ENCODE data around the gene FBXL7.

The FBXL7 gene

DNA sequence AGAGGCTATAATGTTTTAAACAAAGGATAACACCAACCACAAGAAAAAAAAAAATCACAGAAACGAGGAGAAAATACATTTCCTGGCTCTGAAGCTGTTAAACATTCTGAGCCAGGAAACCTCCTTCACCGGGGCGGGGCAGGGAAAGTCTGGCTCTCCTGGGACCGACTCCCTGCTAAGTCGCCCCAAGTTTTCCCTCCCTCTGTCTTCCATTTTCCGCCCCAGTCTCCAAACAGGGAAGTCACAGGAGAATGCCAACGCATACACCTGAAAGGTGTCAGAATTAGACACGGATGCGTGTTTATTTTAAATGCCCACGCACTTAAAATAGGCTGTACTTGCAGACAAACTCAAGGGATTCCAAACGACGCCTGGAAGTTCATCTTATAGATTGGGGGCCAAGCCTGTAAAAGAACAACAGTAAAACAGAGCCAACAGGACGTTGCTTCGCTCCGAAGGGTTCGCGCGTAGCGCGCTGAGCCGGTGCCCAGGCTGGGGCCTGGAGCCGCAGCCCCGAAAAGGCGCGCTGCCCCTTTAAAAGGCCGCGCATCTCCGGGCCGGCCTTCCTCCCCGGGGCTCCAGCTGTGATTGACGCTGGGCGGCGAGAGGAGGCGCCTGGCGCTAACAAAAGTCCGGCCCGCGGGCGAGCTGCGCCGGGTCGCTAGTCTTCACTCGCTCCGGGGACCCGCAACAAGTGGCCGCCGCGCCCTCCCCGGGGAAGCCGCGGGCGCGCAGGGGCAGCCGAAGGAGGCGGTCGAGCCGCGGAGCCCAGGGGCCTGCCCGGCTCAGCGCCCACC is at the start of gene FBXL7:
Gene FBXL7, plus strand, starts transcription at position 653 of the 797 bp plus-strand sequence.
- peak; percentile 55 for DNase-seq

DNA sequence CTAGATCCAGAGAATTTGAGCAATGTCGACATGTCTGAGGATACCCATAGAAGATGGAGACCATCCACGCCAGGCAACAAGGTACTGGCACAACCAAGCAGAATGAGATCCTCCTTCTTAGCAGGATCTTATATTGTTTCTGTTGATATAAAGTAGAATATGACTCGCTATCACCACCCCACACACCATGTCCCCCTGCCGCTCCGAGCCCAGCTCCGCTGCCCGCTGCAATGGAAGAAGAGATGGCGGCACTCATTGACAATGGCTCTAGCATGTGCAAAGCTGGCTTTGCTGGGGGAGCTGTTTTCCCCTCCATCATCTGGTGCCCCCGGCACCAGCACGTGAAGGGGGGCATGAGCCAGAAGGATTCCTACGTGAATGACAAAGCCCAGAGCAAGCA is 49.5 kb upstream of the FBXL7 start:
- no peak for DNase-seq

DNA sequence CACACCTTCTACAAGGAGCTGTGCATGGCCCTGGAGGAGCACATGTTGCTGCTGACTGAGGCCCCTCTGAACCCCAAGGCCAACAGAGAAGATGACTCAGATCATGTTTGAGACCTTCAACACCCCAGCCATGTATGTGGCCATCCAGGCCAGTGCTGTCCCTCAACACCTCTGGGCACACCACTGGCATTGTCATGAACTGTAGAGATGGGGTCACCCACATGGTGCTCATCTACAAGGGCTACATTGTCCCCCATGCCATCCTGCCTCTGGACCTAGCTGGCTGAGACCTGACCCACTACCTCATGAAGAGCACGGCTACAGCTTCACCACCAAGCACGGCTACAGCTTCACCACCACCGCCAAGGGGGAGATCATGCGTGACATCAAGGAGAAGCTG is 49.0 kb upstream of the FBXL7 start:
- DNase-seq: no peak

DNA sequence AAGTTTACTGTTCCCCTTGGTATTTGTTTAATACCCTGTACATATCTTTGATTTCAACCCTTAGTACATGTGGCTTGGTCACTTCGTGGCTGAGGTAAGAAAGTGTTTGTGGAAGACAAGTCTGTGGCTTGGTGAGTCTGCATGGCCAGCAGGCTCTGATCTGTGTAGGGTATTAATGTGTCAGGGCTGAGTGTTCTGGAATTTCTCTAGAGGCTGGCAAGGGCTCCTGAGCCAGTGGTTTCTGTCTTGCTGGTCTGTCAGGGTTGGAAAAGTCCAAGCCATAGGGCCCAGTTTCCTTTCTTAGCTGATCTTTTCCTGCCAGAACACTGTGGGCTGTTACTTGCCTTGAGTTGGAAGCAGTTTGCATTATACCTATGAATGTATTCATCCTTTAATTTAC is 48.0 kb upstream of the FBXL7 start:
- DNase-seq: no peak

DNA sequence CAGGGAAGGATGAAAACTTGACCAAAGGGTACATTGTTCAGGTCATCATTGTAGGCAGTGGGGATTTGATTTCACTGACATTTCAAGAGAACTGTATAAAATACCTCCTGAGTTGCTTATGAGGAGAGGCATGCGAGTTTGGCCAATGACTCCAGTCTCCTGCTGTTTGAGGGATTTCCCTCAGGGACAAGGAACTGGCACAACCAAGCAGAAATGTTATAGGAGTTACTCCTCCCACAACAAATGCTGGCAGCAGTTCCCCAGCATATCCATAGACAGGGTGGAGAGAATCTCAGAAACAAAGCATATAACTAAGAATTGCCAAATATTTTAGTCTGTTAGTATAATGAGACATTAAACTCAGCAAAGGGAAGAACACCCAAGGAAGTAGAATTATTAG is 47.2 kb upstream of the FBXL7 start:
- no peak for DNase-seq

DNA sequence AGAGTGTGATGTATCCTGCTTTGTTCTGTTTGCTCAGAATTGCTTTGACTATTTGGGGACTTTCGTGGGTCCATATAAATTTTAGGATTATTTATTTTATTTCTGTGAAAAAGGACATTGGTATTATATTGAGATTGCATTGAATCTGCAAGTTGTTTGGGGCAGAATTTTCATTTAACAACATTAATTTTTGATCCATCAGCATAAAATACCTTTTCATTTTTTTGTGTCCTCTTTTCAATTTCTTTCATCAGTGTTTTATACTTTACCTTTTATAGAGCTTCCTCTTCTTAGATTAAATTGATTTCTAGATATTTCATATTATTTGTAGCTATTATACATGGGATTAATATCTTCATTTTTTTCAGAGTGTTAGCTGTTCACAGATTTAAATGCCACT is 40.8 kb upstream of the FBXL7 start:
- DNase-seq: no peak

DNA sequence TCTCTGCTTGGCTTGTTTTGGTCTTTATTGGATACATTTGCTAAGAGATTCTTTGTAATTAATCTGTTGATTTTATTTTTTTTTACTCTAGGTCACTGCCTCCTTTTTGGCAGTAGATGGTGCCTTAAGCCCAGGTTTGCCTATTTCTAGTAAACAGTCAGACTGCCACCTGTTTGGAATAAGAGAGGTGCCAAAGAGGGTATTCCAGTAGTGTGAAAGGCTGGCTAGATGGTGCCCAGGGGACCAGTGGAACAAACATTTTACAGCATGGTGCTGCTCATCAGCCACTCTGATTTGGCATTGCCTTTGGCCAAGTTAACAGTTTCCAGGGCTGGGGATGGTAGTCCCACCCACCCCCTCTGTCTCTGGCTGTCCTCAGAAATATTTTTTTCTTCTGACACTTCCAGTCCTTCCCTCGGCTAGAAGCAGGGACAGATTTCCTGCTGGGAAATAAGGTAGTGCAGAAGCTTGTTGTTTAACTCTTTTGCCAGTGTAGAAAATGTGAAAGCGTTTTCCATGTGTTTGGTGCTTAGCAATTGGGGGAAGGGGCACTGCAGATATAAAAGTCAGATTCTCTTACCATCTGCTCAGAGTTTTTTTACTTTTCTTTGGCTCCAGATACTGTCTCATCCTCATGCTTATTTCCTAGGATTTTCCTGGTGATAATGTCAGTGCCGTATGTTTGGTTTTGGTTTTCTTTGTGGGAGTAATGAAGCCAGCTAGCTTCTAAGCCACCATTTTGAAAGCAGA is 36.6 kb upstream of the FBXL7 start:
- DNase-seq: no peak

DNA sequence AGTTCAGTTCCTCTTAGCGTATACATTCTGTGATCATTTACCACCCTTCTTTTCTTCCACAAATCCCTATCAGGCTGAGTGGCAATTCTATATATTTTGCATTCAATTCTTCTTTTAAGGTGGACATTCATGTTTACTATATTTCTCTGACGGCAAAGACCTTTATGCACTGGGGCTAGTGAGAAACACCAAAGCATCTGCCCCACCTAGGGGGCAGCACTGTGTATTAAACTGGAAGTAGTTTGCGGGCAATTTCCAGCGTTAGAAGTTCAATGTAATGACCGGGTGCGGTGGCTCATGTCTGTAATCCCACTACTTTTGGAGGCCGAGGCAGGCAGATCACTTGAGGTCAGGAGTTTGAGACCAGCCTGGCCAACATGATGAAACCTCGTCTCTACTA is 27.9 kb upstream of the FBXL7 start:
- DNase-seq: no peak

DNA sequence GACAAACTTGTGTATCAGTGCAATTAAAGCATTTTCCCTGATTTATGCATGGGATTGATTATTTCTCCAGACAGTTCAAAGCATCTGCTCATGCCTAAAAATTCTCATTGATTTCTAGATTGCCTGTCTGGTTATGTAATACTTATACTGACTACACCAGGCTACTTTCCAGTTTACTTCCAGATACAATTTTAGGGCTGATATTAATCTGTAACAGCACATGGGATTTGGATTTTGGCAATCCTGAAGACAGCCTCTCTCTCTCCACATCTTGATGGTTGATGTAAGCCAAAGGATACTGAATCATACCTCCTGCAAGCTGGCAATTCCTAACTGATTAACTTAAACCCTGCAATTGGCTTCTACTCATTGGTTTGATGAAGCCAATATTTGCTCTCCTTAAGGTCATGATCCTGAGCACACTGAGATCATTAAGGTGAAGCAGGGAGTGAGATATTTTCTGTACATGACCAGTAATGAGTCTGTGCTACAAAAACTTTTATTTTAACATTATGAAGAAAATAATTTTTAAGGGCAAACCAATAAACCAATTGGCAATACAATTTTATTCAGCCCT is 25.7 kb upstream of the FBXL7 start:
- no peak for DNase-seq

DNA sequence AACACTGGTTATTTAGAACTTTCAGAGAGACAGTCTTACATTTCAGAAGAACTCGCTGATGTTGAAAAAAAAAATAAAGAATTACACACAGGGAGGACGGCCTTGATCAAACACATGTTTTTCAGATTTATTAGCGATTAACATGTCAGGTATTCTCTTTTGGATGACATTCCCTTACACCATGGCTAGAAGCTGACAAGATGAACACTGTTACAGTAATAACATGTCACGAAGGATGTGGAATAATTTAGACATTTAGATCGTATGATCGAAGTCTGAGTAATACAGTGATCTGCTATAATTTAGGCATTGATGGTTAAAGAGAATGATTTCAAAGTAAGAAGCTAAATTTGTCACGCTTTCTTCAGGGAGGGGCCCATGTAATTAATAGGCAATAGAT is 24.6 kb upstream of the FBXL7 start:
- DNase-seq: no peak

DNA sequence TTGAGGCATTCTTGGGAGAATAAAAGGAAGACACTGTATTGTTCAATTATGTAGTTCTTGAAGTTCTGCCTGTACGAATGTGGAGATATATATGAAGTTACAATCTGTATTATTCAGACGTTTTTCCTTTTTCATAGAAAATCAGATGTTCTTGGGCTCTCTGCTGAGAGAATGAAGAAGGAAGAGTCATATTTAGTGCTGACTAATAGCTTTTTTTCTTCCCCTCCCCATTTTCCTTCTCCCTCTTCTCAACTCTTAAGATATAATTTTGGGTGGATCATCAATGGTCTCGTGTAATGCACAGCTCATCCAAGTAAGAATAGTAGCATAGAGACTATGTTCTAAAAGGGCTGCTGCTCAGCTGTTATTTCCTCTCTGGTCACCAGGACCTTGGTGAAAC is 23.0 kb upstream of the FBXL7 start:
- no peak for DNase-seq

DNA sequence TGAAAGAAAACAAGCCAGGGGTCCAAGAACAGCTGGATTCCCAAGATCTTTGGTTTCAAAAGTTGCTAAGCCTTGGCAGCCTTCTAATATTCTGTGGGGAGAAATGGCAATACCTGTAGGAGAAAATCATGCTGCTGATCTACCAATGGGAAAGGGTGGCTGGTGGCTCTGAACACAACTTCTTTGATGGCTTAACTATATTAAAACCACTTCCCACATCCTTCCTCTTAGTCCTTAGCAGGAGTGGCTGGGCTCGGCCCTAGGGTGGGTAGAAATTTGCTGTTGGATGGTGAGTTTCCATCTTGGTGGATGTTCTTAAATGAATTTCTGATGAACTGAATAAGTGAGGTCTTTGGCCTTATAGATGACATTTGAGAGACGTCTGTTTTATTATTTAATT is 19.5 kb upstream of the FBXL7 start:
- DNase-seq: no peak

DNA sequence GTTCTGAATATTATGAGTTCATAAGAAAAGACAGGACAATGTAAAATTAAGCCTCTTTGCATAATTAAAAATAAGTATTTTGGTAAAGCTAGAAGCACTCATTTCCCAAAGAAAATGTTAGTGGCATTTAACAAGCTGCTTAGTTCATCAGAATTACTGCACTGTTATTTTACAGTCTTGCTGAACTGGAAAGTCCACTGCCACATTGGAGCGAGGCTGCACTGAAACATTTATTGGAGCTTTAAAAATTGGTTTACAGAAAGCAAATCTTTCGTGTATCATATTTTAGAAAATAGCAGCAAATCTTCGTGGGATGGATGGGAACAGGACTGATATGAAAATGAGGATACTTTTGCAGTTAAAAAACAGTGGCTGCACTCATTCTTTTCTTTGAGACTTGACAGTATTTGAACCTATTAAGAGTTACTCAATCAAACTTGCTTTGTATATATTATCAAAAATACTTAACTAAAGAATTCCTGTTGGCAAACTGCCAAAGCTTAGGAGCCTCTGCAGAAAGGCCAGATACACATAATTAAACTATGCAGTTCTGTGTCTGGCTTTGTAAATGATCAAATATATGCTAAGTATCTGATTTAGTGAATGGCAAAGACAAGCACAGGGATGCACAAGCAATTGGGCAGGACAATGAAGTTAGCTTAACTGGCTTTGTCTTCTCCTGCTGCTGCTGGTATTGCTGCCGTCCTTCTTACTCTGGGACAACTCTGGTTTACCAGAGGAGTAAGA is 16.5 kb upstream of the FBXL7 start:
- DNase-seq: no peak

DNA sequence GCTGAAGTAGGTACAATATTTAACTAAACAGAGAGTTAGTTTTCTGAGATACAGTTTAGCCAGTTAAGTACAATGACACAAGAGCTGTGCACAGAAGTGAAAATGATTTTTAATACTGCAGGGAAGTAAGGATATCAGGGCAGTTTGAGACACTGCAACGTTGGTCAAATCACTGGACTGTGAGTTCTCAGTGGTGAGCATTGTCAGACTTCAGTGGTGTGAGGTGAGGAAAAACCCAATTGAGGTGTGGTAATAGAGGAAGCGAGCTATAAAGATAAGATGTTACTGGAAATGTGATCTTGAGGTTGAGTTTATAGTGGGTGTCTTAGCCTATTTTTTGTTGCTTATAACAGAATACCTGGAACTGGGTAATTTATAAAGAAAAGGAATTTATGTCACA is 12.8 kb upstream of the FBXL7 start:
- DNase-seq: no peak

DNA sequence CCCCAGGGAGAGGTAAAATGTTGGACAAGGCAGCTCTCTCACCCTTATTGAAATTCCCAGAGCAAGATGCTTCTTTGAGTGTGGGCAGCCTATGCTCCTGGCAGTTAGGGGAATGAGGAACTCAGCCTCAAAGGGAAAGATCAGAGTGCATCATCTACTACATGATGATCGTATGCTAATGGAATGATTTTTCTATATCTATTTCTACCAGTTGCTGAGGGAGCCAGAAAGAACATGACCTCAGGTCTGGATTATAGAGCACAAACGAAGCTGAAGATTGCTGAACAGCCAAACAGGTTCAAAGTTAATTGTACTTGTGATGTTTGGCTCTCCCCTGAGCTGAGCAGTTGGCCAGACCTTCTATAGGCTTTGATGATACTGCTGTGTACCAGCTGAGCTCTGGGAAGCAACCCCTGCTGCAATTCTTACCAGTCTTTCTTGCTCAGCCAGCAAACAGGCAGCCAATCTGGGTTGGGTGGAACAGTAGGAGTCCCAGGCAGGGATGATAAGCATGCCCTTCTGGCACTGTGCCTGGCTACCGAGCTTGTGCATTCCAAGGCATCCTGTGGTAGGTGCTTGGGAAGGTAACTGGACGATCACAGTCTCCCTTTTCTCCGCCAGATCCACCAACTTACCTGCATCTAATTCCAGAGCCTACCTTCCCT is 10.3 kb upstream of the FBXL7 start:
- DNase-seq: no peak

DNA sequence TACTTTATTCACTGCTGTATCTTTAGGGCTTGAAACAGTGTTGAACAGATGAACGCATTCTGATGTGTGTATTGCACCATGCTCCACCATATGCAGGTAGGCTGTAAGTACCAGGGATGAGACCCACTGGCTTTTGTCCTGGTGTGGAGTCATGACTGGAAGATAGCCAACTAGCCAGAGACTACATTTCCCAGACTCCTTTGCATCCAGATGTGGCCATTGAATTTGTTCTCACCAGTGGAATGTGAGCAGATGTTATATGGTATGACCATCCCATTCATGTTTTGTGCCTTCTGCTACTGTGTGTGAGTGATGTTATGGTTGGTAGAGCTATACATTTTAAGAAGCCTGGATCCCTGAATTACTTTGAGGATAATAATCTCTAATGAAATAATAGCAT is 7.4 kb upstream of the FBXL7 start:
- DNase-seq: no peak

DNA sequence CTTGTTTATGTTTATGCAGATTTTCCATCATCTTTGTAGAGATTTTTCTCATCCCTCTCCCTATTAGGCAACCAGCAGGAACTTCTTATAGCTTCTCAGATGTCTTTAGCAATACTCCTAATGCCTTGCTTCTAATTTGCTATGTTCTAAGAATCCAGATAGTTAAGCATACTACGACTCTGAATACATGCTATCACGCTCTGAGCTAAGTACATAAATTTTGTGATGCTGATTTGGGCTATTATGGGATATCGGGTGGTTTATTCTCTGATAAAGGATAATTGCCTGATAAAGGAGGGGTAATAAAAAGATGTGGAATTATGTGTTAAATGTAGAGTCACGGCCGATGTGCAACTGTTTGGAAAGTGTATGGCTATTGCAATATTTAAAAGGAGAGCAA is 6.5 kb upstream of the FBXL7 start:
- DNase-seq: no peak

DNA sequence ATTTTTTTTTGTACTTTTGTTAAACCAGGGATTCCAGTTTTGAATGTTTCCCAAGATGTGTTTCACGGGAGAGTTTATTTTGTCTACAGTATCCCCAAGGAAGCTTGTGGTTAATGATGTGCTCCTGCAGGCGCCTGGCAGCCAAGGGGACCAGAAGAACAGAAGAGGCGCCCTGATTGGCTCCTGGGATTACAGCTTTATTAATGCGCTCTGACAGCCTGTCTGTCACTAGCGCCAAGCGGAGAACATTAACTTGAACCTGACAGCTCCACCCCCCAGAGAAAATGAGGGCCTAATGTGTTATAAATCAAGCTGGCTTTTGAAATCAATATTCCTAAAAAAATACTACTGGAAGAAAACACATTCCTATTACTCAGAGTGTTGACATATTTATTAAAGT is 5.0 kb upstream of the FBXL7 start:
- no peak for DNase-seq

DNA sequence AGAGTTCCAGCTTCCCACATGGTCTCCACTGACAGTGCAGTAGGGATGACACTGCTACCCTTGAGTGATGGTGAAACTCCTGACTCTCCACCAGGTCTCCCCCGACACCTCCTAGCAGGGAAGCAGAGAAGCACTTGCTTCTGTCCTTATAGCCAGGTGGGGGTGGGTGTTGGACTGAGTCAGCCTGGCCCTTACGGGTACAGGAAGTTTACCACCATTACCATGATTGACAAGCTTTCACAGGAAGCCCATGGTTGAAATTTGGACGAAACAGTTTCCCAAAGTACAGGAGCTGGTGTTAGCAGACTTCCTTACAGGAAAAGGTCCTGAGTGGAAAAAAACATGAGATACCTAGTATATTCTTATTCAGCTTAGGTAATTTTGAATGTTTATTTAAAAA is 3.1 kb upstream of the FBXL7 start:
- no peak for DNase-seq

DNA sequence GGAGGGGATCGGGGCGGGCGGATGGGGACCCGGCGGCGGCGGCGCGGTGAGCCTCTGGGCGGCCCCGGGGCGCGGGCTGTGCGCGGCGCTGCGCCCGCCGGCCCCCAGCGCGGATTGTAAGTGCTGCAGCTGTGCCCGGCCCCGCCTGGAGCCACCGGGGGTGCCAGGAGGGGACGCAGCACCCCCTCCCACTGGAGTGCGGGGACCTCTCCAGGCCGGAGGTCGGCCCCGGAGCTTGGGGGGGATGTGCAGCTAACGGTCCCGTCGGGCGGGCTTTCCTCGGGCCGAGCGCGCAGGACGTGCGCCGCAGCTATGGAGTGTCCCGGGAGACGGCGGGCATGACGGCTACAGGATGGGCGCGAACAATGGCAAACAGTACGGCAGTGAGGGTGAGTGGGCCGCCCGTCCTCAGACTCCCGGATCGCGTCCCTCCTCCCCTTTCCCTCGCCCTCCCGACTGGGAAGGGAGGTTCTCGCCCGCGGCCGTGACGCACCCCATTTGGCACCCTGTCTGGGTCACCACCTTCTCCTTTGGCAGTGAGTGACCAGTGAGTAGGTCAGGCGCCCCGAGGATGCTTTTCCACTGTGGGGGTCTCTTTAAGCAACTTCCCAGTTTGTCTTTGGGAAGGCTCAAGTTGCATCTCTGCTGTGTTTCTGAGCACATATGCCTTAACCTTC is 483 bp downstream of the FBXL7 start:
- no peak for DNase-seq

DNA sequence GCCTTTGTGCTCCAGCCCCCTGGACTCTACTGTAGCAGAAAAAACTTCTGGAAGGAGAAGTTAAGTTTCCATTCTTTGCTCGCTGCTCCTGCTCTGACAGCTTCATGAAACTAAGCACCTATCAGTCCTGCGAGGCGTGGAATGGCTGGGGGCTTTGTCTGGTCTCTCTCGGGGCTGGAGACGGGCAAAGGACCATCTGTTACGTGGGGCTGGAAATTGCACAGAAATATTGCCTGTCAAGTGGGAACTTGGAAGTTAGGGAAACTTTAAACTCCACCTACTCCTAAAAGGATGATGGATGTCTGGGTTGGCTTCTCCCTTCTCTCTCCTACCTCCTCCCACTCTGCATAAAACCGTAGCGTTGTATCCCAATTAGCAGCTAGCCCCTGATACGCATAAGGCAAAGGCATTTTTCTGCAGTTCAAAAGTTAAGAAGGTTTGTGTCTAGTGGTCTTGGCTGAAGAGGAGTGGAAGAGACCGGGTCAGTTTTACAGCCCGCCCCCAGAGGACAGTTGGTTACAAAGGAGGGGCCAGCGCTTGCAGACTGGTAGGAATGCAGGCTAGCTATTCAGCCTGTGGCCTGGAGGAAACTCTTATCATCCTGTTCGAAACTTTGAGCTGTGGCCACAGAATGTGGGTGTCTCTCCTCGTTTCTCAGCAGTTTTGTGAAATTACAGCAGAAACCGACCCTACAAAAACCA is 1.3 kb downstream of the FBXL7 start:
- DNase-seq: peak; percentile 8

DNA sequence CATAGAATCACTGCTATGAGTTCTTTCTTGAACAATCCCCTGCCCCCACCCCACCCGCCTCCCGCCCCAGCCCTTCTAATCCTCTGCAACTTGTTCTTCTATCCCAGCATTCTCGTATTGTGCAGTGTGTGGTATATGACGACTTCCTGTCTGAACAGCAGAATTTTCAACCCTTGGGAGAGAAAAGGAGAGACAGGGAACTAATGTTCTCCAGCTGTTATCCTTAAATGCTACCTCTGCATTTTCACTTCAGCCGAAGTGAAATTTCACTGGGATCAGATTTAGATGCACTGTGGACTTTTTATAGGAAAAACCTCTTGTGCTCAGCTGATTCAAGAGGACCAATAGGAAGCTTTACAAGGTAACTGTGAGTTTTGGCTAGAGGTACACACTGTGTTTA is 2.2 kb downstream of the FBXL7 start:
- no peak for DNase-seq
